Chondrocyte (in vitro differentiated cells): ENCODE results near the gene ARHGAP22. TPM values are rescaled to one million over a fixed set of nuclear protein-coding genes. Genes with fewer than 3 reads are reported as not detected.

ENCODE experiments used
- DNase-seq: peaks from one replicate; pipeline ENCODE4 v3.0.0; 2021; ENCODE audit warnings: mixed read lengths, low spot score
- H3K27ac Mint-ChIP-seq: one replicate; pipeline ENCODE4 v1.8.0; 2021; ENCODE audit warnings: mild to moderate bottlenecking, moderate library complexity, mixed read lengths; ENCODE audit not compliant: unreplicated experiment
- H3K27me3 Mint-ChIP-seq: 2 replicates; pipeline ENCODE4 v1.8.0; 2021; ENCODE audit warnings: low read depth, mixed read lengths
- H3K36me3 Mint-ChIP-seq: 2 replicates; pipeline ENCODE4 v1.8.0; 2021; ENCODE audit warnings: low read depth, mixed read lengths
- H3K4me1 Mint-ChIP-seq: 2 replicates; pipeline ENCODE4 v1.8.0; 2021; ENCODE audit warnings: low read depth, mild to moderate bottlenecking, mixed read lengths
- H3K4me3 Mint-ChIP-seq: one replicate; pipeline ENCODE4 v1.8.0; 2021; ENCODE audit warnings: mild to moderate bottlenecking, moderate library complexity, mixed read lengths; ENCODE audit not compliant: unreplicated experiment
- H3K9me3 Mint-ChIP-seq: 2 replicates; pipeline ENCODE4 v1.8.0; 2021; ENCODE audit warnings: low read depth, mixed read lengths
- CTCF ChIP-seq: fragments of 200-600 bp; sonication (generic); IDR thresholded peaks from 2 replicates; pipeline ENCODE4 v1.5.0; 2021; ENCODE audit warnings: antibody characterized with exemption, mild to moderate bottlenecking, moderate library complexity
- total RNA-seq: library from RNA; stranded (reverse); gene quantifications from 3 replicates; pipeline ENCODE4 v1.2.1, GENCODE V29; 2021

ARHGAP22 gene
- total RNA-seq, 1 donor from 2014 or later = 8.8 TPM

GRCh38 chr10:48526846-48527505, 77.9 kb downstream of the ARHGAP22 start:
- Mint-ChIP-seq H3K9me3 (peaks cover 2% of the 10 kb centered on the region), H3K4me3 (peak overlapping the region; percentile 61), H3K27me3 (no peaks in the 10 kb centered on the region), H3K36me3 (no peaks in the 10 kb centered on the region), H3K4me1 (peaks cover 30% of the 10 kb centered on the region), H3K27ac (peak overlapping the region; percentile 93)
- no peak for TF ChIP-seq CTCF
- no peak for DNase-seq

- DNase-seq = no peak
- no peaks in the 10 kb centered on the region for H3K27me3 Mint-ChIP-seq
- H3K4me3 Mint-ChIP-seq = peak overlapping the region; percentile 61
- peaks cover 2% of the 10 kb centered on the region for H3K9me3 Mint-ChIP-seq
- peaks cover 30% of the 10 kb centered on the region for H3K4me1 Mint-ChIP-seq
- TF ChIP-seq CTCF = no peak
- H3K27ac Mint-ChIP-seq = peak overlapping the region; percentile 93
- no peaks in the 10 kb centered on the region for H3K36me3 Mint-ChIP-seq
Measured at GRCh38 chr10:48526011-48526821, 78.7 kb downstream of the ARHGAP22 start.

DNA sequence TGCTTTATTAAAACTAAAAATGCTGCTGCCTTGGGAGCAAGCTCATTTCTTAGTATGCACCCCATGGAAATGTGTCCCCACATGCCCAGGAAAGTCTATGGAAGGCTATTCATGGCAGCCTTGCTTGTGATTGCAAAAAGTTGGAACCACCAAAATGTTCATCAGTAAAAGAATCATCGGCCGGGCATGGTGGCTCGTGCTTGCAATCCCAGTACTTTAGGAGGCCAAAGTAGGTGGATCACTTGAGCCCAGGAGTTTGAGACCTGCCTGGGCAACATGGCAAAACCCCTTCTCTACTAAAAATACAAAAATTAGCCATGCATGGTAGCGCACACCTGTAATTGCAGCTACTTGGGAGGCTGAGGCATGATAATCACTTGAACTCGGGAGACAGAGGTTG, 79.8 kb downstream of the ARHGAP22 start:
- no peaks in the 10 kb centered on the region for H3K27me3 Mint-ChIP-seq
- H3K36me3 Mint-ChIP-seq = no peaks in the 10 kb centered on the region
- H3K4me3 Mint-ChIP-seq = no peak overlapping the region
- H3K27ac Mint-ChIP-seq = no peak overlapping the region
- H3K9me3 Mint-ChIP-seq = peaks cover 2% of the 10 kb centered on the region
- H3K4me1 Mint-ChIP-seq = peaks cover 30% of the 10 kb centered on the region
- TF ChIP-seq CTCF = no peak
- no peak for DNase-seq

- Mint-ChIP-seq H3K9me3 (peaks cover 2% of the 10 kb centered on the region), H3K4me1 (peaks cover 30% of the 10 kb centered on the region), H3K36me3 (no peaks in the 10 kb centered on the region), H3K27ac (no peak overlapping the region), H3K27me3 (no peaks in the 10 kb centered on the region), H3K4me3 (peak overlapping the region; percentile 39)
- peak; percentile 85 for TF ChIP-seq CTCF
- DNase-seq = no peak
Measured at GRCh38 chr10:48523820-48524758, 80.8 kb downstream of the ARHGAP22 start.
